WTC11 (cell line): ENCODE results near the gene PDYN. TPM values are rescaled to one million over a fixed set of nuclear protein-coding genes. Genes with fewer than 3 reads are reported as not detected.

Experiments used
- ATAC-seq: fragments of 200-7000 bp; cut with Tn5 transposase; 2 replicates; pipeline ENCODE4 v1.10.0; 2021; ENCODE audit warnings: mild to moderate bottlenecking, moderate library complexity
- CTCF ChIA-PET: fragments of 300-600 bp; sonication (Branson Sonifier 250); formaldehyde crosslinking; loops from one replicate; lab custom pipeline; 2021; ENCODE audit warnings: antibody characterized with exemption; lab: Charles Lee
- POLR2A ChIA-PET: fragments of 350-600 bp; sonication (Branson Sonifier 250); formaldehyde crosslinking; loops from one replicate; lab custom pipeline; 2021; ENCODE audit warnings: antibody characterized with exemption; lab: Charles Lee
- DNase-seq: peaks from one replicate; pipeline ENCODE4 v3.0.0; 2021; ENCODE audit warnings: low spot score
- H3K27ac Mint-ChIP-seq: 2 replicates; pipeline ENCODE4 v1.8.0; 2021; ENCODE audit warnings: mixed read lengths
- H3K27me3 Mint-ChIP-seq: 2 replicates; pipeline ENCODE4 v1.8.0; 2021; ENCODE audit warnings: low read depth, mild to moderate bottlenecking, moderate library complexity, mixed read lengths
- H3K36me3 Mint-ChIP-seq: 2 replicates; pipeline ENCODE4 v1.8.0; 2021; ENCODE audit warnings: mixed read lengths
- H3K4me1 Mint-ChIP-seq: 2 replicates; pipeline ENCODE4 v1.8.0; 2022; ENCODE audit warnings: mixed read lengths
- H3K4me3 Mint-ChIP-seq: 2 replicates; pipeline ENCODE4 v1.8.0; 2021; ENCODE audit warnings: mild to moderate bottlenecking, moderate library complexity, mixed read lengths
- H3K9me3 Mint-ChIP-seq: 2 replicates; pipeline ENCODE4 v1.8.0; 2021; ENCODE audit warnings: mixed read lengths
- ATF1 ChIP-seq: sonication (generic); formaldehyde crosslinking; IDR thresholded peaks from 2 replicates; pipeline ENCODE4 v1.8.1; 2023; ENCODE audit warnings: mild to moderate bottlenecking, moderate library complexity, missing genetic modification reagents
- EMX1 ChIP-seq: fragments of 250-450 bp; sonication (Bioruptor Pico); IDR thresholded peaks from 2 replicates; pipeline ENCODE4 v1.8.0; 2021; ENCODE audit warnings: mild to moderate bottlenecking
- FOXP1 ChIP-seq: sonication (generic); formaldehyde crosslinking; IDR thresholded peaks from 2 replicates; pipeline ENCODE4 v1.8.0; 2022; ENCODE audit warnings: missing genetic modification reagents, mild to moderate bottlenecking, moderate library complexity, borderline replicate concordance
- GRHL2 ChIP-seq: fragments of 250-450 bp; sonication (Bioruptor Pico); IDR thresholded peaks from 2 replicates; pipeline ENCODE4 v1.8.0; 2022; ENCODE audit warnings: mild to moderate bottlenecking, moderate library complexity; ENCODE audit not compliant: insufficient replicate concordance, severe bottlenecking
- HMGA2 ChIP-seq: fragments of 250-450 bp; sonication (Bioruptor Pico); IDR thresholded peaks from 2 replicates; pipeline ENCODE4 v1.4.0; 2021; ENCODE audit warnings: mild to moderate bottlenecking, moderate library complexity
- OVOL2 ChIP-seq: fragments of 250-450 bp; sonication (Bioruptor Pico); IDR thresholded peaks from 2 replicates; pipeline ENCODE4 v1.9.0; 2021; ENCODE audit warnings: mild to moderate bottlenecking, borderline replicate concordance
- SP1 ChIP-seq: sonication (generic); formaldehyde crosslinking; conservative IDR thresholded peaks from 2 replicates; pipeline ENCODE4 v1.8.1; 2022; ENCODE audit warnings: missing genetic modification reagents
- ZNF121 ChIP-seq: sonication (generic); formaldehyde crosslinking; IDR thresholded peaks from 2 replicates; pipeline ENCODE4 v1.8.0; 2023; ENCODE audit warnings: missing genetic modification reagents
- total RNA-seq: library from RNA; stranded (reverse); gene quantifications from 3 replicates; pipeline ENCODE4 v1.2.3, GENCODE V29; 2021
- TF ChIP-seq, protein P1 (sequence below): sonication (generic); formaldehyde crosslinking; IDR thresholded peaks from 2 replicates; pipeline ENCODE4 v1.8.1; 2022; ENCODE audit warnings: mild to moderate bottlenecking, missing genetic modification reagents, moderate library complexity, borderline replicate concordance
- TF ChIP-seq, protein P2 (sequence below): sonication (generic); formaldehyde crosslinking; IDR thresholded peaks from 2 replicates; pipeline ENCODE4 v1.8.0; 2022; ENCODE audit warnings: mild to moderate bottlenecking, missing genetic modification reagents
- TF ChIP-seq, protein P3 (sequence below): sonication (generic); formaldehyde crosslinking; IDR thresholded peaks from 2 replicates; pipeline ENCODE4 v1.8.0; 2023; ENCODE audit warnings: missing genetic modification reagents, mild to moderate bottlenecking, borderline replicate concordance
- TF ChIP-seq, protein P4 (sequence below): sonication (generic); formaldehyde crosslinking; IDR thresholded peaks from 2 replicates; pipeline ENCODE4 v1.8.1; 2022; ENCODE audit warnings: mild to moderate bottlenecking, moderate library complexity, missing genetic modification reagents
- TF ChIP-seq, protein P5 (sequence below): sonication (generic); formaldehyde crosslinking; IDR thresholded peaks from 2 replicates; pipeline ENCODE4 v1.8.0; 2023; ENCODE audit warnings: mild to moderate bottlenecking, missing genetic modification reagents
- TF ChIP-seq, protein P6 (sequence below): sonication (generic); formaldehyde crosslinking; IDR thresholded peaks from 2 replicates; pipeline ENCODE4 v1.8.1; 2022; ENCODE audit warnings: low read depth, missing genetic modification reagents, borderline replicate concordance
- TF ChIP-seq, protein P7 (sequence below): sonication (generic); formaldehyde crosslinking; IDR thresholded peaks from 2 replicates; pipeline ENCODE4 v1.8.1; 2023; ENCODE audit warnings: mild to moderate bottlenecking, missing genetic modification reagents, borderline replicate concordance
- TF ChIP-seq, protein P8 (sequence below): sonication (generic); formaldehyde crosslinking; conservative IDR thresholded peaks from 2 replicates; pipeline ENCODE4 v1.8.1; 2022; ENCODE audit warnings: mild to moderate bottlenecking, missing genetic modification reagents

Gene PDYN
- total RNA-seq, 1 experiment from 2014 or later: 0.28 TPM

DNA sequence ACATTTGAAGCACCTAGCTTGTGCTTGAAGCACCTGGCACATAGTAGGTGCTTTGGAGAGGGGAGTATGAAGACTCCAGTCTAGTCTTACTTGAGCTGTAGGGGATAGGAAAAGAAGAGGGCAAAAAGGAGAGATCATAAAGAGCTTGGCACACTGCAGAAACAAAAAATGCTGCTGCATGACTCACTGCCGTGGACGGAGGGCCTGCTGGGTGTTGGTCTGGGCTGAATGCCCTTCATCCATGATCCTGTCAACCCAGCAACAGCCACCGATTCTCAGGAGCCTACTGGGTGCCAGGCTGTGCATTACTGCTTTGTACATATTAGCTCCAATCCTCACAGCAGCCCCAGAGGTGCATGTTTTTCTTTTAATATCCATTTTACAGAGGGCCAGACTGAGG lies 6.0 kb downstream of the PDYN start:
- ATAC-seq (no peak), DNase-seq (no peak)
- ChIA-PET POLR2A (no interaction called here), CTCF (interaction anchor here (1.3 kb wide), 1 partner anchor 184 kb away, joined by 3 read pairs; no protein-coding TSS in a partner anchor)
- H3K4me3 Mint-ChIP-seq: no peak overlapping the region
- H3K27ac Mint-ChIP-seq: no peak overlapping the region
- no peaks in the 10 kb centered on the region for H3K36me3 Mint-ChIP-seq
- TF ChIP-seq OVOL2 (CRISPR knock-in tag): no peak
- TF ChIP-seq EMX1 (CRISPR knock-in tag): no peak
- TF ChIP-seq HMGA2: no peak
- TF ChIP-seq, protein P1, sequence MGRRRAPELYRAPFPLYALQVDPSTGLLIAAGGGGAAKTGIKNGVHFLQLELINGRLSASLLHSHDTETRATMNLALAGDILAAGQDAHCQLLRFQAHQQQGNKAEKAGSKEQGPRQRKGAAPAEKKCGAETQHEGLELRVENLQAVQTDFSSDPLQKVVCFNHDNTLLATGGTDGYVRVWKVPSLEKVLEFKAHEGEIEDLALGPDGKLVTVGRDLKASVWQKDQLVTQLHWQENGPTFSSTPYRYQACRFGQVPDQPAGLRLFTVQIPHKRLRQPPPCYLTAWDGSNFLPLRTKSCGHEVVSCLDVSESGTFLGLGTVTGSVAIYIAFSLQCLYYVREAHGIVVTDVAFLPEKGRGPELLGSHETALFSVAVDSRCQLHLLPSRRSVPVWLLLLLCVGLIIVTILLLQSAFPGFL: no peak
- no peak for TF ChIP-seq SP1 (CRISPR knock-in tag)
- TF ChIP-seq, protein P2, sequence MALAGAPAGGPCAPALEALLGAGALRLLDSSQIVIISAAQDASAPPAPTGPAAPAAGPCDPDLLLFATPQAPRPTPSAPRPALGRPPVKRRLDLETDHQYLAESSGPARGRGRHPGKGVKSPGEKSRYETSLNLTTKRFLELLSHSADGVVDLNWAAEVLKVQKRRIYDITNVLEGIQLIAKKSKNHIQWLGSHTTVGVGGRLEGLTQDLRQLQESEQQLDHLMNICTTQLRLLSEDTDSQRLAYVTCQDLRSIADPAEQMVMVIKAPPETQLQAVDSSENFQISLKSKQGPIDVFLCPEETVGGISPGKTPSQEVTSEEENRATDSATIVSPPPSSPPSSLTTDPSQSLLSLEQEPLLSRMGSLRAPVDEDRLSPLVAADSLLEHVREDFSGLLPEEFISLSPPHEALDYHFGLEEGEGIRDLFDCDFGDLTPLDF: no peak
- no peak for TF ChIP-seq FOXP1 (CRISPR knock-in tag)
- TF ChIP-seq, protein P3, sequence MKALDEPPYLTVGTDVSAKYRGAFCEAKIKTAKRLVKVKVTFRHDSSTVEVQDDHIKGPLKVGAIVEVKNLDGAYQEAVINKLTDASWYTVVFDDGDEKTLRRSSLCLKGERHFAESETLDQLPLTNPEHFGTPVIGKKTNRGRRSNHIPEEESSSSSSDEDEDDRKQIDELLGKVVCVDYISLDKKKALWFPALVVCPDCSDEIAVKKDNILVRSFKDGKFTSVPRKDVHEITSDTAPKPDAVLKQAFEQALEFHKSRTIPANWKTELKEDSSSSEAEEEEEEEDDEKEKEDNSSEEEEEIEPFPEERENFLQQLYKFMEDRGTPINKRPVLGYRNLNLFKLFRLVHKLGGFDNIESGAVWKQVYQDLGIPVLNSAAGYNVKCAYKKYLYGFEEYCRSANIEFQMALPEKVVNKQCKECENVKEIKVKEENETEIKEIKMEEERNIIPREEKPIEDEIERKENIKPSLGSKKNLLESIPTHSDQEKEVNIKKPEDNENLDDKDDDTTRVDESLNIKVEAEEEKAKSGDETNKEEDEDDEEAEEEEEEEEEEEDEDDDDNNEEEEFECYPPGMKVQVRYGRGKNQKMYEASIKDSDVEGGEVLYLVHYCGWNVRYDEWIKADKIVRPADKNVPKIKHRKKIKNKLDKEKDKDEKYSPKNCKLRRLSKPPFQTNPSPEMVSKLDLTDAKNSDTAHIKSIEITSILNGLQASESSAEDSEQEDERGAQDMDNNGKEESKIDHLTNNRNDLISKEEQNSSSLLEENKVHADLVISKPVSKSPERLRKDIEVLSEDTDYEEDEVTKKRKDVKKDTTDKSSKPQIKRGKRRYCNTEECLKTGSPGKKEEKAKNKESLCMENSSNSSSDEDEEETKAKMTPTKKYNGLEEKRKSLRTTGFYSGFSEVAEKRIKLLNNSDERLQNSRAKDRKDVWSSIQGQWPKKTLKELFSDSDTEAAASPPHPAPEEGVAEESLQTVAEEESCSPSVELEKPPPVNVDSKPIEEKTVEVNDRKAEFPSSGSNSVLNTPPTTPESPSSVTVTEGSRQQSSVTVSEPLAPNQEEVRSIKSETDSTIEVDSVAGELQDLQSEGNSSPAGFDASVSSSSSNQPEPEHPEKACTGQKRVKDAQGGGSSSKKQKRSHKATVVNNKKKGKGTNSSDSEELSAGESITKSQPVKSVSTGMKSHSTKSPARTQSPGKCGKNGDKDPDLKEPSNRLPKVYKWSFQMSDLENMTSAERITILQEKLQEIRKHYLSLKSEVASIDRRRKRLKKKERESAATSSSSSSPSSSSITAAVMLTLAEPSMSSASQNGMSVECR (CRISPR knock-in tag): no peak
- TF ChIP-seq ZNF121 (CRISPR knock-in tag): no peak
- TF ChIP-seq, protein P4, sequence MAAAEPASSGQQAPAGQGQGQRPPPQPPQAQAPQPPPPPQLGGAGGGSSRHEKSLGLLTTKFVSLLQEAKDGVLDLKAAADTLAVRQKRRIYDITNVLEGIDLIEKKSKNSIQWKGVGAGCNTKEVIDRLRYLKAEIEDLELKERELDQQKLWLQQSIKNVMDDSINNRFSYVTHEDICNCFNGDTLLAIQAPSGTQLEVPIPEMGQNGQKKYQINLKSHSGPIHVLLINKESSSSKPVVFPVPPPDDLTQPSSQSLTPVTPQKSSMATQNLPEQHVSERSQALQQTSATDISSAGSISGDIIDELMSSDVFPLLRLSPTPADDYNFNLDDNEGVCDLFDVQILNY (CRISPR knock-in tag): no peak
- TF ChIP-seq GRHL2: no peak
- no peak for TF ChIP-seq ATF1 (CRISPR knock-in tag)
- TF ChIP-seq, protein P5, sequence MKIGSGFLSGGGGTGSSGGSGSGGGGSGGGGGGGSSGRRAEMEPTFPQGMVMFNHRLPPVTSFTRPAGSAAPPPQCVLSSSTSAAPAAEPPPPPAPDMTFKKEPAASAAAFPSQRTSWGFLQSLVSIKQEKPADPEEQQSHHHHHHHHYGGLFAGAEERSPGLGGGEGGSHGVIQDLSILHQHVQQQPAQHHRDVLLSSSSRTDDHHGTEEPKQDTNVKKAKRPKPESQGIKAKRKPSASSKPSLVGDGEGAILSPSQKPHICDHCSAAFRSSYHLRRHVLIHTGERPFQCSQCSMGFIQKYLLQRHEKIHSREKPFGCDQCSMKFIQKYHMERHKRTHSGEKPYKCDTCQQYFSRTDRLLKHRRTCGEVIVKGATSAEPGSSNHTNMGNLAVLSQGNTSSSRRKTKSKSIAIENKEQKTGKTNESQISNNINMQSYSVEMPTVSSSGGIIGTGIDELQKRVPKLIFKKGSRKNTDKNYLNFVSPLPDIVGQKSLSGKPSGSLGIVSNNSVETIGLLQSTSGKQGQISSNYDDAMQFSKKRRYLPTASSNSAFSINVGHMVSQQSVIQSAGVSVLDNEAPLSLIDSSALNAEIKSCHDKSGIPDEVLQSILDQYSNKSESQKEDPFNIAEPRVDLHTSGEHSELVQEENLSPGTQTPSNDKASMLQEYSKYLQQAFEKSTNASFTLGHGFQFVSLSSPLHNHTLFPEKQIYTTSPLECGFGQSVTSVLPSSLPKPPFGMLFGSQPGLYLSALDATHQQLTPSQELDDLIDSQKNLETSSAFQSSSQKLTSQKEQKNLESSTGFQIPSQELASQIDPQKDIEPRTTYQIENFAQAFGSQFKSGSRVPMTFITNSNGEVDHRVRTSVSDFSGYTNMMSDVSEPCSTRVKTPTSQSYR (CRISPR knock-in tag): no peak
- peaks cover 25% of the 10 kb centered on the region for H3K4me1 Mint-ChIP-seq
- H3K27me3 Mint-ChIP-seq: no peaks in the 10 kb centered on the region; the same call in 1 of the 2 replicates
- no peaks in the 10 kb centered on the region for H3K9me3 Mint-ChIP-seq

DNA sequence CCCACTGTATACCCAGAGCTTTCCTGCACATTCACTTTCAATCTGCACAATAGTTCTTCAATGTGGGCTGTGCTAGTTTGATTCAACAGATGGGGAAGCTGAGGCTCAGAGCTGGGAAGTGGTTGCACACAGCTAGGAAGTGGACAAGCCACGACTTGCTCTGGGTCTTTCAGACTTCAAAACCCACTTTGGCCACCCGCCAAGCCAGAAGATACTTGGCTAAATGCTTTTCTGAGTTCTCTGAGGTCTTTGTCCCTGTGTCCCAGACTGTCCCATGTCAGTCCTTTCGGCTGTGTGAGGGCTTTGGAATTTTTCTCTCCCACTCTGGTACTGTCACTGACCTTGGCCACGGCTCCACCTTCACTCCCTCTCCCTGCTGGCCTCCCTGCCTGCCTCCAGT lies 10.6 kb downstream of the PDYN start:
- DNase-seq: no peak
- ChIA-PET POLR2A (no interaction called here), CTCF (no interaction called here)
- Mint-ChIP-seq H3K4me1 (no peaks in the 10 kb centered on the region), H3K27ac (no peak overlapping the region), H3K36me3 (no peaks in the 10 kb centered on the region), H3K9me3 (no peaks in the 10 kb centered on the region), H3K27me3 (peaks cover 4% of the 10 kb centered on the region; the same call in 1 of the 2 replicates), H3K4me3 (no peak overlapping the region)
- ATAC-seq: no peak
- TF ChIP-seq, protein P6, sequence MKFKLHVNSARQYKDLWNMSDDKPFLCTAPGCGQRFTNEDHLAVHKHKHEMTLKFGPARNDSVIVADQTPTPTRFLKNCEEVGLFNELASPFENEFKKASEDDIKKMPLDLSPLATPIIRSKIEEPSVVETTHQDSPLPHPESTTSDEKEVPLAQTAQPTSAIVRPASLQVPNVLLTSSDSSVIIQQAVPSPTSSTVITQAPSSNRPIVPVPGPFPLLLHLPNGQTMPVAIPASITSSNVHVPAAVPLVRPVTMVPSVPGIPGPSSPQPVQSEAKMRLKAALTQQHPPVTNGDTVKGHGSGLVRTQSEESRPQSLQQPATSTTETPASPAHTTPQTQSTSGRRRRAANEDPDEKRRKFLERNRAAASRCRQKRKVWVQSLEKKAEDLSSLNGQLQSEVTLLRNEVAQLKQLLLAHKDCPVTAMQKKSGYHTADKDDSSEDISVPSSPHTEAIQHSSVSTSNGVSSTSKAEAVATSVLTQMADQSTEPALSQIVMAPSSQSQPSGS (CRISPR knock-in tag): no peak
- no peak for TF ChIP-seq ATF1 (CRISPR knock-in tag)
- TF ChIP-seq, protein P7, sequence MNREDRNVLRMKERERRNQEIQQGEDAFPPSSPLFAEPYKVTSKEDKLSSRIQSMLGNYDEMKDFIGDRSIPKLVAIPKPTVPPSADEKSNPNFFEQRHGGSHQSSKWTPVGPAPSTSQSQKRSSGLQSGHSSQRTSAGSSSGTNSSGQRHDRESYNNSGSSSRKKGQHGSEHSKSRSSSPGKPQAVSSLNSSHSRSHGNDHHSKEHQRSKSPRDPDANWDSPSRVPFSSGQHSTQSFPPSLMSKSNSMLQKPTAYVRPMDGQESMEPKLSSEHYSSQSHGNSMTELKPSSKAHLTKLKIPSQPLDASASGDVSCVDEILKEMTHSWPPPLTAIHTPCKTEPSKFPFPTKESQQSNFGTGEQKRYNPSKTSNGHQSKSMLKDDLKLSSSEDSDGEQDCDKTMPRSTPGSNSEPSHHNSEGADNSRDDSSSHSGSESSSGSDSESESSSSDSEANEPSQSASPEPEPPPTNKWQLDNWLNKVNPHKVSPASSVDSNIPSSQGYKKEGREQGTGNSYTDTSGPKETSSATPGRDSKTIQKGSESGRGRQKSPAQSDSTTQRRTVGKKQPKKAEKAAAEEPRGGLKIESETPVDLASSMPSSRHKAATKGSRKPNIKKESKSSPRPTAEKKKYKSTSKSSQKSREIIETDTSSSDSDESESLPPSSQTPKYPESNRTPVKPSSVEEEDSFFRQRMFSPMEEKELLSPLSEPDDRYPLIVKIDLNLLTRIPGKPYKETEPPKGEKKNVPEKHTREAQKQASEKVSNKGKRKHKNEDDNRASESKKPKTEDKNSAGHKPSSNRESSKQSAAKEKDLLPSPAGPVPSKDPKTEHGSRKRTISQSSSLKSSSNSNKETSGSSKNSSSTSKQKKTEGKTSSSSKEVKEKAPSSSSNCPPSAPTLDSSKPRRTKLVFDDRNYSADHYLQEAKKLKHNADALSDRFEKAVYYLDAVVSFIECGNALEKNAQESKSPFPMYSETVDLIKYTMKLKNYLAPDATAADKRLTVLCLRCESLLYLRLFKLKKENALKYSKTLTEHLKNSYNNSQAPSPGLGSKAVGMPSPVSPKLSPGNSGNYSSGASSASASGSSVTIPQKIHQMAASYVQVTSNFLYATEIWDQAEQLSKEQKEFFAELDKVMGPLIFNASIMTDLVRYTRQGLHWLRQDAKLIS (CRISPR knock-in tag): no peak
- TF ChIP-seq, protein P8, sequence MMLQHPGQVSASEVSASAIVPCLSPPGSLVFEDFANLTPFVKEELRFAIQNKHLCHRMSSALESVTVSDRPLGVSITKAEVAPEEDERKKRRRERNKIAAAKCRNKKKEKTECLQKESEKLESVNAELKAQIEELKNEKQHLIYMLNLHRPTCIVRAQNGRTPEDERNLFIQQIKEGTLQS: no peak
